Subcutaneous preadipocyte (primary cell): ENCODE results near the gene TBC1D9. TPM values are rescaled to one million over a fixed set of nuclear protein-coding genes. Genes with fewer than 3 reads are reported as not detected.

ENCODE experiments used
- small RNA-seq: library from RNA; depleted of rRNA; stranded (forward); fragments of <200 nt; gene quantifications from one replicate; pipeline ENCODE3, GENCODE V24; 2012
- total RNA-seq: library from RNA; depleted of rRNA; stranded (reverse); fragments of >200 nt; gene quantifications from 2 replicates; pipeline ENCODE4 v1.2.3, GENCODE V29; 2012

TBC1D9 gene
- 26.8 and 40.5 TPM in 2 replicates for total RNA-seq

DNA sequence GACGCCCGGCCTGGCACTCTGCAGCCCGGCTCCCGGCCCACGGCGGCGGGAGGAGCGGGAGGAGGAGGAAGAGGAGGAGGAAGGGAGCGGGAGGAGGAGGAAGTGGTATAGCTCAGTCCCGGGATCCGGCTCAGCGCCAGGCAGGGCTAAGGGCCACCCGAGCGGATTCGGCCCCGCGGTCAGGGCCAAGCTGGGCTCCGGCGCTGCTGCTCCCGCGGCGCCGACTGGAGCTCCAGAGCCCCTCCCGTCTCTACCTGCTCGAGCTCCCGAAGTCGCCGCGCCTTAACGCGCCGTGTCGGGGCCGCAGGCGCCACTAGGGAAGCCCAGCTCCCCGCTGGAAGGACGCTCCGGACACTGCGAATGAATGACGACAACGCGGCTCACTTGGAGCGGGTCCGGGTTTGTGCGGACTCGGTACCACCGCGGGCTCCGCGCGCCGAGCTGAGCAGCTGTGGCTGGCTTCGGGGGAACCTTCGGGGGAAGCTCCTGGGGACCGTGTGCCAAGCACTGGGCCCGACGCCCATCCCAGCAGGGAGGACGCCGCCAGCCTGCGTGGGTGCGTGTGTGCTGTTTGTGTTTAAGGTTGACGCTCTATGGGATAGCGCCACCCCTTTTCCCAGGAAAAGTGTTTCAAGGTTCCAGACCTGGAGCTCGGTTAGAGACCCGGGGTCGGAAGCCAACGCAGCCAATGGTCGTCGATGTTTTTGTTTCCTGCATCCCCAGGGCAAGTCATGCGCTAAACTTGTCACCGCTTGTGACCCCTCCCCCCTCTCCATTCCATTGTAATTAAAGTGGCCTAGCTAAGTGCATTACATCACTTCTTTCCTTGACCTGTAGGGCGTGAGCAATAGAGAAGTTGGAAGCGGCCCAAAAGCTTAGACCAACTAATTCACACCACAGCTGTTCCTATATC lies at the start of gene TBC1D9:
TBC1D9 (minus strand) TSS at position 67 of the 913 bp plus-strand sequence. CDS start 340 bp downstream, outside the sequence.

Small RNA genes lying within 50 kb of the gene (small RNA-seq; reads per million reads assigned to genes)
- gene AC108019.1 (0.08 reads per million), gene RF00019 (not detected), gene RN7SL152P (not detected), gene RNY1P14 (not detected)

Other genes starting within 250 kb of the TBC1D9 start
- 18.7 and 19.4 TPM in 2 replicates for gene ELMOD2, start 232.2 kb downstream of the TBC1D9 start, total RNA-seq
- not detected in 2 replicates for gene UCP1, start 187.4 kb downstream of the TBC1D9 start, total RNA-seq